Stimulated activated CD8-positive, alpha-beta memory T cell treated with anti-CD3 and anti-CD28 coated beads, Interleukin-12 subunit alpha, Interleukin-12 subunit beta, amount 100 ng/mL, for 24 hours (primary cell): ENCODE data around the gene ABCA7.
A peak's percentile ranks its signal among the peaks of the same experiment; 100 is the strongest.

Experiments used
- DNase-seq: peaks from one replicate; pipeline ENCODE4 v3.0.0-alpha.2; 2020; ENCODE audit errors: extremely low read depth

ABCA7 gene, protein sequence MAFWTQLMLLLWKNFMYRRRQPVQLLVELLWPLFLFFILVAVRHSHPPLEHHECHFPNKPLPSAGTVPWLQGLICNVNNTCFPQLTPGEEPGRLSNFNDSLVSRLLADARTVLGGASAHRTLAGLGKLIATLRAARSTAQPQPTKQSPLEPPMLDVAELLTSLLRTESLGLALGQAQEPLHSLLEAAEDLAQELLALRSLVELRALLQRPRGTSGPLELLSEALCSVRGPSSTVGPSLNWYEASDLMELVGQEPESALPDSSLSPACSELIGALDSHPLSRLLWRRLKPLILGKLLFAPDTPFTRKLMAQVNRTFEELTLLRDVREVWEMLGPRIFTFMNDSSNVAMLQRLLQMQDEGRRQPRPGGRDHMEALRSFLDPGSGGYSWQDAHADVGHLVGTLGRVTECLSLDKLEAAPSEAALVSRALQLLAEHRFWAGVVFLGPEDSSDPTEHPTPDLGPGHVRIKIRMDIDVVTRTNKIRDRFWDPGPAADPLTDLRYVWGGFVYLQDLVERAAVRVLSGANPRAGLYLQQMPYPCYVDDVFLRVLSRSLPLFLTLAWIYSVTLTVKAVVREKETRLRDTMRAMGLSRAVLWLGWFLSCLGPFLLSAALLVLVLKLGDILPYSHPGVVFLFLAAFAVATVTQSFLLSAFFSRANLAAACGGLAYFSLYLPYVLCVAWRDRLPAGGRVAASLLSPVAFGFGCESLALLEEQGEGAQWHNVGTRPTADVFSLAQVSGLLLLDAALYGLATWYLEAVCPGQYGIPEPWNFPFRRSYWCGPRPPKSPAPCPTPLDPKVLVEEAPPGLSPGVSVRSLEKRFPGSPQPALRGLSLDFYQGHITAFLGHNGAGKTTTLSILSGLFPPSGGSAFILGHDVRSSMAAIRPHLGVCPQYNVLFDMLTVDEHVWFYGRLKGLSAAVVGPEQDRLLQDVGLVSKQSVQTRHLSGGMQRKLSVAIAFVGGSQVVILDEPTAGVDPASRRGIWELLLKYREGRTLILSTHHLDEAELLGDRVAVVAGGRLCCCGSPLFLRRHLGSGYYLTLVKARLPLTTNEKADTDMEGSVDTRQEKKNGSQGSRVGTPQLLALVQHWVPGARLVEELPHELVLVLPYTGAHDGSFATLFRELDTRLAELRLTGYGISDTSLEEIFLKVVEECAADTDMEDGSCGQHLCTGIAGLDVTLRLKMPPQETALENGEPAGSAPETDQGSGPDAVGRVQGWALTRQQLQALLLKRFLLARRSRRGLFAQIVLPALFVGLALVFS (N-terminal part only)

DNA sequence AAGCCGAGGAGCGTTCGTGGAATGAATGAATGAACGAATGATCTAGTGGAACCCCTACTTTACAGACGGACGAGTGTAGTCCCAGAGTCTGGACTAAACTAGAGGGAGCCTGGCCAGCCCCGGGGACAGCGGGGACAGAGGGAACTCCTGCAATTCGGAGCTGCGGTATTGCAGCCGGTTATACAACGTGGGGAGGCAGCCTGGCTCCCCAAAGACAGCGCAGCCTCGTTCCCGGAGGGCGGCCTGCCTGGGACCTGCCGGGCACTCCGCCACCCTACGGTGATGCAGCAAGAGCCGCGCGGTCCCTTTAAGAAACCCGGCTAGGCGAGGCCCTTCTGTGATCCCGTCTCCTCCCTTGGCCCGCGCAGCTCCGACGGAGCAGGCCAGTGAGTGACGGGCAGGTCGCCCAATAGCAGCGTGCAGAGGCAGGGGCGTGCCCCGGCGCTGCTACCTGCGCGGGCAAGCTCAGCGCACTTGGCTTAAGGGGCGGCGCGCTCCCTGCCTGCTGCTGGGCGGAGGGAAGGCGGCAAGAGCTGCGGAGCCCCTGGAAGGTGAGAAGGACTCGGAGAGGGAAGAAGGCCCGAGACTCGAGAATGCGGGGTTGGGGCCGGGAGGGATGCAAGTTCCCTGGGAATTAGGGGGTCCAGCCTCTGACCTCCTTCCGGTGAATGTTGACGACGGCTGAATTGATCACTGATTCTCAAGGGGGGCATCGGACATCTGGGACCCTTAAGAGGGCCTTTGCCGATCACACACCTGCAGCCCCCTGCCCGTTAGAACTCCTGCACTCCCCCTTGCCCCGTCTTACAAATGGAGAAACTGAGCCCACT, at the start of gene ABCA7:
Gene ABCA7, plus strand, starts transcription at position 462 of the 830 bp plus-strand sequence. CDS start 1,255 bp downstream, outside the sequence.
- peak; percentile 99 for DNase-seq

DNA sequence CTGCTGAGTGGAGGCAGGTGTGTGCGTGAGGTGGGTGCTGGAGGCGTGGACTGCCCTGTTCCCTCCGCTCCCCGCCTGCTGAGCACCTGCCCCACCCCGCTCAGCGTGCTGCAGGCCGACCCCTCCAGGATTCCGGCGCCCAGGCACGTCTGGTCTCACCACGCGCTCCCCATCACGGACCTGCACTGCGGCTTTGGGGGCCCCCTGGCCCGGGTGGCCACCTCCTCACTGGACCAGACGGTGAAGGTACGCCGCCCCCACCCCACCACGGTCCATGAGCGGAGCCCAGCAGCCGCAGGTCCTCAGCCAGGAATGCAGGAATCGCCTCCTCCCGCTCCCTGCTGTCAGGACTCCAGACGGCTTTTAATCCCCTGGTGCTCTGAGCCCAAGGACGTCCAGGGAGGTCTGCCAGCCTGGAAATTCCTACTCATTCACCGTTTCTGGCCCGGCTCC, 49.8 kb upstream of the ABCA7 start:
- DNase-seq, result no peak

DNA sequence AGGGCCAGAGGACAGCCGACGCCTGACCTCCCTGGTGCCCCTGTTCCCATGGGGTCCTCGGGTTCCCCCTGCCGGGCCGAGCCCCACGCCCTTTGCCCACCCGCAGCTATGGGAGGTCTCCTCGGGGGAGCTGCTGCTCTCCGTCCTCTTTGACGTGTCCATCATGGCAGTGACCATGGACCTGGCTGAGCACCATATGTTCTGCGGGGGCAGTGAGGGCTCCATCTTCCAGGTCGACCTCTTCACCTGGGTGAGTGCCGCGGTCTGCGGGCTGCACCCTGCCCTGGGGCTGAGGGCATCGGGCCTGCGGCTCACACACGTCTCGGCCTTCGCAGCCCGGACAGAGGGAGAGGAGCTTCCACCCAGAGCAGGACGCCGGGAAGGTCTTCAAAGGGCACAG, 49.2 kb upstream of the ABCA7 start:
- DNase-seq, result no peak

GRCh38 chr19:991174-991931, 48.6 kb upstream of the ABCA7 start:
- no peak for DNase-seq

DNA sequence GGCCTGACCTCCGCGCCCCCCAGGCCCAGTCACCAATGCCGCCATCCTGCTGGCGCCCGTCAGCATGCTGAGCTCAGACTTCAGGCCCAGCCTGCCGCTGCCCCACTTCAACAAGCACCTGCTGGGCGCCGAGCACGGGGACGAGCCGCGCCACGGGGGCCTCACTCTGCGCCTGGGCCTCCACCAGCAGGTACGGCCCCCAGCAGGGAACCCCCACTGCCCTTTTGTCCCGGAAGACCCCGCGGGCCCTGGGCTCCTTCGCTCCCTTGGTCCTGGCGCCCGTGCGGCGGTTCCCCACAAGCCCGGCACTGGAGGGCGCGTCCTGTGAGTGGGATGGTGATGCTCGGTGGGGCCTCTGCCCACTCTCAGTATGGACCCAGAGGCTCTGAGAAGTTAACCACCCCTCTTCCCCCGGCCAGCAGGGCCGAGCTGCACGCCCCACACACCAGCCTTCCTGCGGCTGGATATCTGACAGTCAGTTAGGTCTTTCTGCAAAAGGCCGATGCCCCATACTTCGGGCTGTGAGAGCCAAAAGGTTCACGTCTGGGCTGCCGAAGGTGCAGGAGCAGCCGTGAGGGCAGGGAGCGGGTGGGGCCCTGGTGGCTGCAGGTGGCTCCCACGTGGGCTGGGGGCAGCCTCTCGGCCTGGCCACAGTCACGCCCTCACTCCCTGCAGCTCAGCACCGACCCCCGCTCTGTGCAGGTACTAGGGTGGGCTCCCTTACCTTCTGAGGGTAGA, 47.8 kb upstream of the ABCA7 start:
- no peak for DNase-seq

DNA sequence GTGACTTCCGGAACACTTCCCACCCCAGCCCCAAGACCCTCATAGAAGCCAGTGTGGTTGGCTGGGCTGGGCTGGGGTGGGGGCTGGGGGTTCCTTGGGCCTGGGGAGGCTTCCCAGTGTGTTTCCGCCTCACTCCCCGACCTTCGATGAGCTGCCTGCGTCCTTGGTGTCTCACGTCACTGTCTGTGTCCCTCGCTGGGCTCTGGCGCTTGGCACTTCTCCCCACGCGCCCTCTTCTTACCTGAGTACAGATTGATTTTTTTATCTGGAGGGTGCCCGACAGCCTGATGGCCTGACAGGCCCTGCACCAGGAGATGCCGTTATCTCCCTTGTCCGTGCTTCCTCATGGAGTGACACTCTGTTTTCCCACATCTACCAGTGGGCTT, 47.2 kb upstream of the ABCA7 start:
- no peak for DNase-seq

DNA sequence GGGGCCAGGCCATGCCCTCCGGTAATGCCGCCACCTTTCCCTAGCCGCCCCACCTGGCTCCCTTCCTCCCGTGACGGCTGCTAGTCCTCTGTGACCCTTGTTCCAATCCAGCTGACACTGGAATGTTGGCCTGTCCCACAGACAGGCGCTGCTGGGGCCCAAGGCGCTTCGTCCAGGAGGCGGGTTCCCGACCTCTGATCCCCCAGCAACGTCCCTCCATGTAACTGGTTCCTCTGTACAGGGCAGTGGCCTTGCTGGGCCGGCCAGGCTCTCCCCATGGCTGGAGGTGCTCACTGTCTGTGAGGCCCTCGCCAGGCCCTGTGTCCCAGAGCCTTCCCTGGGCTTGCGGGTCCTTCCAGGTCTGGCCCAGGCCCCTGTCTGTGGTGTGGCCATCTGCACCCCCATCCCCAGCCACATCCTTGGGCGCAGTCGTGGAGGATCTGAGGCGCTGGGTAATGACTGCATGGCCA, 46.5 kb upstream of the ABCA7 start:
- DNase-seq, result no peak

DNA sequence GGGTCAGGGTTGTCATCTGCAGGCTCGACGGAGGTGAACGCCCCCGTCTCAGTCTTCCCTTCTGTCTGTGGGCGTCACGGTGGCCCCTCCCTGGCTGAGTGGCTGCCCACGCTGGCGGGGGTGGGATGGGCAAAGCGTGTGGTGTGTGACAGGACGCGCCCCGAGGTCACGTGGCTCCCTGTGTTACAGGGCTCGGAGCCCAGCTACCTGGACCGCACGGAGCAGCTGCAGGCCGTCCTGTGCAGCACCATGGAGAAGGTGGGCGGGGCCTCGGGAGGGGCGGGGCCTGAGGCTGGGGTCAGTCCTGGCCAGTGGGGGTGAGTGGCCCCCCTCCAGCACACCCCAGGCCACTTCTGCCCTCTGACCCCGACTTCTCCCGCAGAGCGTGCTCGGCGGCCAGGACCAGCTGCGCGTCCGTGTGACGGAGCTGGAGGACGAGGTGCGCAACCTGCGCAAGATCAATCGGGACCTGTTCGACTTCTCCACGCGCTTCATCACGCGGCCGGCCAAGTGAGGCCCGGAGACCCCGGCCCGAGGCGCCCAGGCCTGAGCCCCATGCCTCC, 46.0 kb upstream of the ABCA7 start:
- no peak for DNase-seq

GRCh38 chr19:994516-994915, 45.4 kb upstream of the ABCA7 start:
- DNase-seq, result no peak

DNA sequence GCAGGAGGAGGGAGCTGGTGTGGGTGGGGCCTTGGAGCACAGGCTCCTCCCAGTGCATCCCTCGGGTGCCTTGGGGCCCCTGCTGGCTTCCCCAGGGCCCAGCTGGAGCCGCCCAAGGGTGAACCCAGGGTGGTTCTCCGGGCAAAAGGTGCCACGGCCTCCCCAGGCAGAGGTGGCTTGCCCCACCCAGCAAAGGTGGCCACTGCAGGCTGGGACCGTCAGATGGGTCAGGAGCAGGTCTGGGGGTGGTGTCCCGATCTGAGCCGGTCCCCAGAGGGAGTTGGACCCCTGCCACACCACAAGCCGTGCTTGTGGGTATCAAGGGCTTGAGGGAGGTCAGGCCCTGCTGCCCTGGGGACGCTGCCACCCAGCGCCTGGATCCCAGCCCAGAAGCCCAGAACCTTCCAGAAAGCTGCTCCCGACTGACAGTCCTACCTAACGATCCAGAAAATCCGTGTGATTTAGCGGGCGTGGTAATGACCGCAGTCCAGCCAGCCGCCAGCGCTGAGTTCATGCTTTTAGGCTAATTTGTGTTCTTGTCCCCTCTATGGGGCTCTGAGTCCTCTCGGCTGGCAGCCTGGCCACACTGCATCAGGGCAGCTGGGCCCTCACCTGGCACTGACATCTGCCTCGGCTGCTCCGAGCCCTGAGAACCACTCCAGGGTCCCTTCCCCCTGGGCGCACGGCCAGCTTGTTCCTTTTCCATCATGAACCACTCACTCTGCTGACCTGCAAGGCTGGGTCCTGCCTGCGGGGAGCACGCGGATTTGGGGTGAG, 44.7 kb upstream of the ABCA7 start:
- DNase-seq, result no peak

GRCh38 chr19:996051-996838, 43.7 kb upstream of the ABCA7 start:
- DNase-seq, result peak; percentile 39

GRCh38 chr19:998064-998463, 41.8 kb upstream of the ABCA7 start:
- no peak for DNase-seq

DNA sequence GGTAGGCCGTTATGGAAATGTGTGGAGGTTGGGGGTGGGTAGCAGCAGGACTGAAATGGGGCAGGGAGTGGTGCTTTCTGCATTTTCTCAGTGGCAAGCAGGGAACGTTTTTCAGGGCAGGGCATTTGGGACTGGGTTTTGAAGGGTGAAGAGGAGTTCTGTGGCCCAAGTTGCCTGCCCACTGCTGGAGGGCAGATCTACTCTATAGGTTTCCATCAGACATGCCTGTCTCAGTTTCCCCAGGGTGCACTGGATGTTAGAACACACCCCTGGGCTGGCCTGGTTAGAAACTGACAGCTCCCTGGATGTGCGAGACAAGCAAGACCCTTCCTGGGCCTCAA, 40.6 kb upstream of the ABCA7 start:
- no peak for DNase-seq

DNA sequence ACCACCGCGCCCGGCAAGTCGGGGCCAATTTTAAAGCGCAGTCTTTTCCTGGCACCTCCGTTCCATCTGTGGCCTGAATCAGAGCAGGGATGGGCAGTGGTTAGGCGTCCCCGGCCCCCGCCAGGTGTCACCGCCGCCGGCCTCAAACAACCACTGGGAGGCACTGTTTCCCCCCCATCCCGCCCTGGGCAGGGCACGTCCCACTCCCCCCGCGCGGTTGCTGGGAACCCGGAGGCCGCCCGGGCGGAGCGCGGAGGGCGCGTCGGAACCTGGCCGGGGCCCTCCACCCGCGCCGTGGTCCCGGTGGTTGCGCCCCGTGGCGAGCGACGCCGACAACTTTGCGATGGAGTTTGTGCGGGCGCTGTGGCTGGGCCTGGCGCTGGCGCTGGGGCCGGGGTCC, 39.8 kb upstream of the ABCA7 start, which contains the start of gene GRIN3B:
Gene GRIN3B, plus strand, starts transcription at position 325 of the 400 bp plus-strand sequence. Its CDS starts 19 bp downstream, at position 344.
- DNase-seq, result peak; percentile 31

- DNase-seq, result no peak
Observed at GRCh38 chr19:1000591-1001537, 39.0 kb upstream of the ABCA7 start.

DNA sequence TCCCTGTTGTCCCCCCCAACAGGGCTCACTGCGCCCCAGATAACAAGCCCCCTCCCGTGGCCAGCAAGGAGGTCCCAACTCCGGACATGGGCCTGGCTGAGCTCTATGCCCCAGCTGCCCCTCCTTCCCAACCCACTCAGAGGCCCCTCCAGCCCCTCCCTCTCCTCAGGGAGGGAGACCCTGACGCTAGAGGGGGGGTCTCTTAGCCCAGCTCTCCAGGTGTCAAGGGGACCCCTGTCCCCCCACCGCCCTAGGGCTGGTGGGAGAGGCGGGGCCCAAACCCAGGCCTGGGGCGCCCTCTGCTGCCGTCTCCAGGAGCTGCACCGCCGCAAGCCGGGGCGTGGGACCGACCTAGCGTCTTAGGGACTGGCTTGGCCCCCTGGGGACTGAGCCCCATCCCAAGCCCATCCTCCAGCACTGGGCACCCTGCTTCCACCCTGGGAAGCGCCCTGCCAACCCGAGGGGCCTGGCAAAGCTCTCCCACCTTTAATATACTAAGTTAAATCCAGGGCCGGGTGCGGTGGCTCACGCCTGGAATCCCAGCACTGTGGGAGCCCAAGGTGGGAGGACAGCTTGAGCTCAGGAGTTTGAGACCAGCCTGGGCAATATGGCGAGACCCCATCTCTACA, 38.3 kb upstream of the ABCA7 start:
- no peak for DNase-seq
